Measurements from ENCODE around the gene TXNIP. TPM values are rescaled to one million over a fixed set of nuclear protein-coding genes. Genes with fewer than 3 reads are reported as not detected.

Gene TXNIP
- total RNA-seq, 1 experiment from 2014 or later, result 131 TPM

DNA sequence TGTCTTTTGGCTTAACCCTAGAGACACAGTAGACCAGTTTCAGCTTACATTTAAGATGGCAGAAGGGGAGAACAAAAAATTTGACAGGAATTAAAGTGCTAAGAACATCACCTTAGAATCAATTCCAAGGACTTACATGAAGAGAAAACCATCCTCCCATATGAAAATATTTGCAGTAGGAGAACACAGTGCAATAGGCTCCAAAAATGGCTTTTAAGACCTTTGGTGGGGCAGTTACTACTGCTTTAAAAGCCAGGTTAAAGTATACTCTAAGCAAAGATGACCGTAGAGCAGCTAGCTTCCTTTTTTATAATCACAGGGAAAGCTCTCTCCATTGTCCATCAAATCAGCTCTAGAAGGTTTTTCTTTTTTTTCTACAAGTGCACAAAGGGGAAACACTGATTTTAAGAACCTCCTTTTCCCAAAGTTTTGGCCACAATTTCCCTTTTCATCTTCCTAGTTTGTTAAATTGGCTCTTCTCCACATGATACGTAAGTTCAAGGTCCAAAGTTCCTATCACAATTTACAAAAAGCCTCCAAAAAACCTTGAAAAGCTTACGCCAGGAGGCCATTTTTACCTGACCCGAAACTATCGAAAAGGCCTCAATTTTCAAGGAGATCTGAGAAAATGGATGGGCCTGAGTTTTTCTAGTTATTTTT, 3.3 kb downstream of the TXNIP start:
- intact Hi-C loops (cut with micrococcal nuclease; ENCODE audit: unreplicated experiment), result no loop called here
- H3K27ac ChIP-seq, result peak overlapping the region; percentile 40; the same call in 1 of the 2 replicates
- ChIA-PET CTCF (no interaction called here), POLR2A (ENCODE audit: unreplicated experiment) (no interaction called here)
- no peak overlapping the region for H2AFZ ChIP-seq
- H3K4me3 ChIP-seq, result peak overlapping the region; percentile 93
- H3K9me2 ChIP-seq (ENCODE audit: insufficient read depth), result no peaks in the 10 kb centered on the region
- peaks cover 36% of the 10 kb centered on the region for H3K36me3 ChIP-seq (ENCODE audit: low read depth)
- no peak for DNase-seq
- TF ChIP-seq EZH2 (IDR thresholded peaks at IDR 0.05; ENCODE audit: low read depth), result no peak
- TF ChIP-seq, protein P1, sequence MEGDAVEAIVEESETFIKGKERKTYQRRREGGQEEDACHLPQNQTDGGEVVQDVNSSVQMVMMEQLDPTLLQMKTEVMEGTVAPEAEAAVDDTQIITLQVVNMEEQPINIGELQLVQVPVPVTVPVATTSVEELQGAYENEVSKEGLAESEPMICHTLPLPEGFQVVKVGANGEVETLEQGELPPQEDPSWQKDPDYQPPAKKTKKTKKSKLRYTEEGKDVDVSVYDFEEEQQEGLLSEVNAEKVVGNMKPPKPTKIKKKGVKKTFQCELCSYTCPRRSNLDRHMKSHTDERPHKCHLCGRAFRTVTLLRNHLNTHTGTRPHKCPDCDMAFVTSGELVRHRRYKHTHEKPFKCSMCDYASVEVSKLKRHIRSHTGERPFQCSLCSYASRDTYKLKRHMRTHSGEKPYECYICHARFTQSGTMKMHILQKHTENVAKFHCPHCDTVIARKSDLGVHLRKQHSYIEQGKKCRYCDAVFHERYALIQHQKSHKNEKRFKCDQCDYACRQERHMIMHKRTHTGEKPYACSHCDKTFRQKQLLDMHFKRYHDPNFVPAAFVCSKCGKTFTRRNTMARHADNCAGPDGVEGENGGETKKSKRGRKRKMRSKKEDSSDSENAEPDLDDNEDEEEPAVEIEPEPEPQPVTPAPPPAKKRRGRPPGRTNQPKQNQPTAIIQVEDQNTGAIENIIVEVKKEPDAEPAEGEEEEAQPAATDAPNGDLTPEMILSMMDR (conservative IDR thresholded peaks at IDR 0.05), result no peak
- BruUV-seq (replicated peaks), result no TSS peak
- H3K79me2 ChIP-seq (ENCODE audit: low read depth), result peaks cover 40% of the 10 kb centered on the region
- no peaks in the 10 kb centered on the region for H3K27me3 ChIP-seq (ENCODE audit: insufficient read depth, low read depth)
- H3F3A ChIP-seq (ENCODE audit: insufficient read depth, low read depth), result peaks cover 71% of the 10 kb centered on the region
- H3K4me2 ChIP-seq, result peak overlapping the region; percentile 91
- peaks cover 54% of the 10 kb centered on the region for H3K4me1 ChIP-seq (replicated peaks; ENCODE audit: insufficient read depth)
- no peaks in the 10 kb centered on the region for H3K9me3 ChIP-seq (ENCODE audit: insufficient read depth, low read depth)
- H4K20me1 ChIP-seq (ENCODE audit: insufficient read depth), result peaks cover 41% of the 10 kb centered on the region

DNA sequence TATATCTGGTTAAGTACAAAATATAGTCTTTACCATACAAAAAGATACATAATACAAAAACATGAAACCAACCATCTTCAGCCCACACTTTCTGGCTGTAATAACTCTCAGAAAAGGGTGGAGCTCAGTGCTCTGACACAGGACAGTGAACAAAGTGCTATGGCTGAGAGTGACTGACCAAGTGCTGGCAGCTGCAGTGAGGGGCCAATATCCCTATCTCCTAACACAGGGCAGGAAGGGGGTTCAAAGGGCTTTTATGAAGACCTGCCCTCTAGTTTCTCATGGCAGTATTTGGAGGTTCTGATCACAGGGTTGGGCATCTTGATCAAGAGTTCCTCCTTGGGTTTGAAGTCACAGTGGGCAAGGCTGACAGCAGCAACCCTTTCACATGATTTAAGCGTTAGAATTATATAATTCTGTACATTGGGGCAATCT, 3.9 kb downstream of the TXNIP start:
- H2AFZ ChIP-seq, result no peak overlapping the region
- peak overlapping the region; percentile 93 for H3K4me3 ChIP-seq
- no peaks in the 10 kb centered on the region for H3K9me3 ChIP-seq (ENCODE audit: insufficient read depth, low read depth)
- H3K27me3 ChIP-seq (ENCODE audit: insufficient read depth, low read depth), result no peaks in the 10 kb centered on the region
- TF ChIP-seq EZH2 (IDR thresholded peaks at IDR 0.05; ENCODE audit: low read depth), result no peak
- TF ChIP-seq, protein P1 (conservative IDR thresholded peaks at IDR 0.05), result no peak
- peak overlapping the region; percentile 91 for H3K4me2 ChIP-seq
- peak overlapping the region; percentile 40 for H3K27ac ChIP-seq
- intact Hi-C loops (cut with micrococcal nuclease; ENCODE audit: unreplicated experiment), result no loop called here
- BruUV-seq (replicated peaks), result no TSS peak
- no peaks in the 10 kb centered on the region for H3K9me2 ChIP-seq (ENCODE audit: insufficient read depth)
- POLR2A ChIA-PET (ENCODE audit: unreplicated experiment), result no interaction called here
- H4K20me1 ChIP-seq (ENCODE audit: insufficient read depth), result peaks cover 41% of the 10 kb centered on the region
- H3K79me2 ChIP-seq (ENCODE audit: low read depth), result peaks cover 40% of the 10 kb centered on the region
- no peak for DNase-seq
- H3K36me3 ChIP-seq (ENCODE audit: low read depth), result peaks cover 36% of the 10 kb centered on the region
- H3K4me1 ChIP-seq (replicated peaks; ENCODE audit: insufficient read depth), result peaks cover 49% of the 10 kb centered on the region
- H3F3A ChIP-seq (ENCODE audit: insufficient read depth, low read depth), result peaks cover 70% of the 10 kb centered on the region
- CTCF ChIA-PET, result no interaction called here

DNA sequence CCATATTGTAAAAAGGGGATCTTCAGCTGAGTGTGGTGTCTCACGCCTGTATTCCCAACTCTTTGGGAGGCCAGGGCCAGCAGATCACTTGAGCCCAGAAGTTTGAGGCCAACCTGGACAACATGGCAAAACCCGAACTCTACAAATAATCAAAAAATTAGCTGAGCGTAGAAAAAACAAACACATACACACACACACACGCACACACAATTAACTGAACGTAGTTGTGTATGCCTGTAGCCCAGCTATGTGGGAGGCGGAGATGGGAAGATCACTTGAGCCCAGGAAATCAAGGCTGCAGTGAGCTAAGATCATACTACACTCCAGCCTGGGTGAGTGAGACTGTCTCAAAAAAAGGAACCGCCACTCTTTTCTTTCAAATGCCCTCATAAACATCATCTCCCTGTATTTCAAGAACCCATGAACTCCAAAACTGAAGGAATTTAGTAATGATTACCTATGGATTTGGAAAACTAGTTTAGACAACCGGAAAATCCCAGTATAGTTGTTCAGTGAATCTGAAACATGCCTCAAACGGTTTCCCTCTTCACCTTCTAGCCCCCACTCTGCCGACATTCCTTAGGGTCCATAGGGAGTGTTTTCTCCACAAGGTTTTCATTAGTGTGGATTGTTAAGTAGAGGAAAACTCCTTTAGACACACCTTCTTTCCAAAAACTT, 4.5 kb downstream of the TXNIP start:
- Histone ChIP-seq H2AFZ (no peak overlapping the region), H3K36me3 (ENCODE audit: low read depth) (peaks cover 36% of the 10 kb centered on the region), H3K4me1 (replicated peaks; ENCODE audit: insufficient read depth) (peaks cover 43% of the 10 kb centered on the region), H3K9me2 (ENCODE audit: insufficient read depth) (no peaks in the 10 kb centered on the region), H3K9me3 (ENCODE audit: insufficient read depth, low read depth) (no peaks in the 10 kb centered on the region), H3K79me2 (ENCODE audit: low read depth) (peaks cover 40% of the 10 kb centered on the region), H3K4me2 (peak overlapping the region; percentile 91), H3K4me3 (peak overlapping the region; percentile 93; the same call in 1 of the 2 replicates), H3K27ac (peak overlapping the region; percentile 40), H3K27me3 (ENCODE audit: insufficient read depth, low read depth) (no peaks in the 10 kb centered on the region), H4K20me1 (ENCODE audit: insufficient read depth) (peaks cover 41% of the 10 kb centered on the region), H3F3A (ENCODE audit: insufficient read depth, low read depth) (peaks cover 67% of the 10 kb centered on the region)
- ChIA-PET POLR2A (ENCODE audit: unreplicated experiment) (no interaction called here), CTCF (no interaction called here)
- TF ChIP-seq, protein P1 (conservative IDR thresholded peaks at IDR 0.05), result no peak
- no peak for TF ChIP-seq EZH2 (IDR thresholded peaks at IDR 0.05; ENCODE audit: low read depth)
- BruUV-seq (replicated peaks), result no TSS peak
- intact Hi-C loops (cut with micrococcal nuclease; ENCODE audit: unreplicated experiment), result no loop called here
- no peak for DNase-seq
